Measurements from ENCODE around the gene IL12RB2.

DNA sequence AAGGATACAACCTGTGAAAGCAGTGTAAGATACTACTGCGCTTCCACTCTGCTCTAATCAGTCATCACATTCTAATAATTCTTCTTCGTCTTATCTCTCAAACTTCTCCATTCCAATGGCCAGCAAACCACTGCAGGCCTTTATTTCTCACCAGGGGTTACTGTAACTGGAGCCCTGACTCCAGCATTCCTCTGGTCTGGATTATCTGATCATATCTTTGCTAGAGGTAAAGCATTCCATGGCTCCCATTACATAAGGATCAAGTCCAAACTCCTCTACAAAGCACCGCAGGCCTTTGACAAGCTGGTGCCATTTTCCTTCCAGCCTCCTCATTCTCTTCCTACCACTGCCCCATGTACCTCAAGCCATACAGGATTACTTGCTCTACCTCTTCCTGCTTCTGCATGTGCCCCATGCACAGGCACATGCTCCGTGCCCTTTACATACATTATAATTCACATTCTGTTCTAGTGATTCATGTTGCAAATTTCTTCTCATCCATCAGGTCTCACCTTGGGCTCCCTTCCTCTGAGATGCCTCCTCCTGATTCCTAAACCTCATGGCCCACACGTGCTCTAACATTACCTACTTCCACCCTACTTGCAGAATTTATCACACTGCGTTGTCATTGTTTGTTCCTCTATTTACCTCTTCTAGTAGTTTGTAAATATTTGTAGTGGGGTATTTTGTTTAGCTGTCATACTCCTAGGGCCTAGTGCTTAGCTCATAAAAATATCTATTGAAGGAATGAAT, 131.8 kb downstream of the IL12RB2 start:
- TF ChIP-seq, protein P1, sequence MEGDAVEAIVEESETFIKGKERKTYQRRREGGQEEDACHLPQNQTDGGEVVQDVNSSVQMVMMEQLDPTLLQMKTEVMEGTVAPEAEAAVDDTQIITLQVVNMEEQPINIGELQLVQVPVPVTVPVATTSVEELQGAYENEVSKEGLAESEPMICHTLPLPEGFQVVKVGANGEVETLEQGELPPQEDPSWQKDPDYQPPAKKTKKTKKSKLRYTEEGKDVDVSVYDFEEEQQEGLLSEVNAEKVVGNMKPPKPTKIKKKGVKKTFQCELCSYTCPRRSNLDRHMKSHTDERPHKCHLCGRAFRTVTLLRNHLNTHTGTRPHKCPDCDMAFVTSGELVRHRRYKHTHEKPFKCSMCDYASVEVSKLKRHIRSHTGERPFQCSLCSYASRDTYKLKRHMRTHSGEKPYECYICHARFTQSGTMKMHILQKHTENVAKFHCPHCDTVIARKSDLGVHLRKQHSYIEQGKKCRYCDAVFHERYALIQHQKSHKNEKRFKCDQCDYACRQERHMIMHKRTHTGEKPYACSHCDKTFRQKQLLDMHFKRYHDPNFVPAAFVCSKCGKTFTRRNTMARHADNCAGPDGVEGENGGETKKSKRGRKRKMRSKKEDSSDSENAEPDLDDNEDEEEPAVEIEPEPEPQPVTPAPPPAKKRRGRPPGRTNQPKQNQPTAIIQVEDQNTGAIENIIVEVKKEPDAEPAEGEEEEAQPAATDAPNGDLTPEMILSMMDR (IDR thresholded peaks at IDR 0.05): no peak
- no peak for TF ChIP-seq ZFX (IDR thresholded peaks at IDR 0.05; ENCODE audit: borderline replicate concordance)
